Measurements from ENCODE around the gene LAD1.

Gene LAD1

DNA sequence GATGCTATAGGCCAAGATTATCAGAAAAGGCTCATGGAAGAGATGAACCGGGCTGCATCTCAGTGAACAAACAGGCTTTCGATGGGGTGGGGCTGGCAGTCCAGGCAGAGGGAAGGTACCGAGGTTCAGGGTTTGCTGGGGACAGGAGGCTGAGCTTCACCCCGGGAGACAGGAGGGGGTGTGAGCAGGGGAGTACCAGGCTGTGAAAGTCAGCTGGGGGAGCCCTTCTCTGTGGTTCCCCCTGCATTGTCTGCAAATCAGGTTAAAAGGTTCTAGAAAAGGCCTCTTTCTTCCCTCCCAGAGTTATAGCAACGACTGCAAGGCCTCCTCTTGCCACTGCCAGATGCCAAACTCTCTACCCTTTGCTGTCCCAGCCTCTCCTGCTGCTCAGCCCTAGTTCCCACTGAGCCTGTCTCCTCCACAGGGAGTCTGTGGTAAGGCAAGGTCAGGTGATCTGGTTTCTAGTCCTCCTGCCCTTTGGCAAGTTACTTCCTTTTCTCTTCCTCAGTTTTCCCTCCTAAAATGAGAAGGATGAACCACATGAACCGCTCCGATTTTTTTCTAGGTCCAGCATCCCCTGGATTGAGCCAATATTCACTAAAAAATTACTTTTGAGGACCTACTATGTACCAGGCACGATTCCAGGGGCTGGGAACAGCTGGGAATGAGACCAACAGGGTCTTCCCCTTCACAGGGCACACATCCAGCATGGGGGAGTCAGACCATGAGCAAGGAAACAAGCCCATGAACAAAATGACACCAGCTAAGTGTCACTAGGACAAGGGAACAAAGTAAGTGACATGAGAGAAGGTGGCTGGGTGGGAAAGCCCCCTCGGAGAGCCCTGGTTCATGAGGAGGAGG lies 7.2 kb downstream of the LAD1 start:
- peak; percentile 17 for DNase-seq (ENCODE audit: low read depth, low spot score)

DNA sequence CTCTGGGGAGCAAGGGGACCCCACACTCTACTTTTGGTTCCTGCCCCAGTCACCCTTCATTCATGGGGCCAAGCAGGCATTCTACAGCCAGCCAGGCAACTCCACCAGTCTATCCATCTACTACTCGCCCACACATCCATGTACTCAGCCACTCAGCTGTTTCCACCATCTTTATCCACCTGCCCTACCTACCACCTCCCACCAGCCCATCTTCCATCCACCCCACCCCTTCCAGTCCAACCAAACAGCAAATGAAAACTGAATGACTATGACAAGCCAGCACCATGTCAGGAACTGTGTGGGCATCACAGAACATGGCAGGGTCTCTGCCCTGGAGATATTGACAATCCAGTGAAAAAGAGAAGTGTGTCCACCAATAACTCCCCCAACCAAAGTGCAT lies 7.9 kb downstream of the LAD1 start:
- no peak for DNase-seq (ENCODE audit: low read depth, low spot score)

DNA sequence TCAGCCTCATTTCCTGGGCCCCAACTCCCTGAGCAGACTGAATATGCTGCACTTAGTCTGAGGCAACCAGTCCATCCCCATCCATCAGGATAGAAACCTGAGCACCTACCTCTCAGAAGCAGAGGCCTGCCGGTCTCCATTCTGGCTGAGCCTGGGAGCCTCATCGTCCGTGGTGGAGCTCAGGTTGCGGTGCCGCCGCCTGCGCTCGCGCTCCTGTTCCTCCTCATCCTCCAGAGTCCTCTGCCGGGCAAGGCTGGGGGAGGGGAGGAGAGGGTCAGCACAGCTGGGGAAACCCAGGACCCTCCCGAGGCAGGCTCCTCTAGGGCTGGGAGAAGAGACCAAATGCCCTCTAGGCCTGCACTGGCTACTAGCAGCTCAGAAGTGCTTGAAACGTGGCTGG lies 10.1 kb downstream of the LAD1 start:
- no peak for DNase-seq (ENCODE audit: low read depth, low spot score)

DNA sequence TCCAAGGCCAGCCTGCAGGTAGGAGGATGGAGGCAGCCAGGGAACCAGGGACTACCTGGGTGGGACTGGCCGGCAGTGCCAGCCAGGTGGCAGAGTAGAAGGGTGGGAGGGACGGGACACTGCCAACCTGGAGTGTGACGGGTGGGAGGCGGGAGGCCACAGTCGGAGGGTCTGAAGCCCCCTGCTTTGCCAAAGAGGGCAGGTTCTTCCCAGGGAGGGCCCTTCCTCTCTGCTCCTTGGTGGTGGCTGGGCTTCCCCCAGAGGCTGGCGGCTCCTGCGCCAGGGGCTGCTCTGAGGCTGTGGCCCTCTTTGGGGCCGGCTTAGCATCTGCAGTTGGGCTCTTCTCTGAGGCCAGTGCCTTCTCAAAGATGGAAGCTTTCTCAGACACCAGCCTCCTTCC lies 12.9 kb downstream of the LAD1 start:
- DNase-seq (ENCODE audit: low read depth, low spot score), result no peak

DNA sequence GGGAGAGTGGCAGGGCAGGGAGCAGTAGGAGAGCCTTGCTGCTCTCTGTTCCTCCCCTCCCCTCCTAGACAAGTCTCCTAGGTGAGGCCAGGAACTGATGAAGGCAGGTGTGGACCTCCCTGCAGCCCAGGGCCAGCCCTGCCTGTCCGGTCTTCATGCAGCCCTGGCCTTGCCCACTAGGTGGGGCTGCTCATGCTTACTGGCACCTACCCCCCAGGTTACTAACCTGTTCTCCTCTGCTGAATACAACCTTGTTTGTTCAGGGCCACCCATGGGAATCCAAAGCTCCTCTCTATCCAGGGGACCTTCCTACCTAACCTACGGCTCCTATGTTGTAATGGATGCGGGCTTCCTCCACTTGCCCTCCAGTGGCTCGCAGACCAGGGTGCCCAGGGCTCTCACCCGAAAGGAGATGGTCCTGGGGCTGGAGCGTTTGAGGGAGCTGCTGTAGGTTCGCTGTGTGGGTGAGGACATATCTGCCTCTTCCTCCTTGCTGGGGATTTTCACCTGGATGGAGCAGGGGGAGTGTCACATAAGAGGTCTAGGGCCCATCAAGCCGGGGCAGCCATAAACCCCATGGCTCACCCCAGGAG lies 13.7 kb downstream of the LAD1 start:
- DNase-seq (ENCODE audit: low read depth, low spot score), result no peak

DNA sequence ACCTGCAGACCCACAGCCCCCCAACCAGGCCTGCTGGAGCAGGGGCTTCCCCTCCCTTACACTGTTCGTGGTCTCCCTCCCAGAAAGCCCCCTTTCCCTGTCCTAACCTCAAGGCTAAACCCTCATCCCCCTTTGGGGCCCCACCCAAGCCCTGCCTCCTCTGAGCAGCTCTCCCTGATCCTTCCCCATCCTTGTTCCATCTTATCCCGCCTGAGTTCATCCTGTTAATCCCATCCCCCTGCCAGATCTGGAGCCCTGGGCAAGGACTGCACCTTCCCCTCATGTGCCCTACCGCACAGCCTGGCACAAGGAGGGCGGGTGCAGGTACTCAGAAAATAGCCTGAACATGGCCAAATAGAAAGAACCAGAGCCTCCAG lies 14.7 kb downstream of the LAD1 start:
- no peak for DNase-seq (ENCODE audit: low read depth, low spot score)

DNA sequence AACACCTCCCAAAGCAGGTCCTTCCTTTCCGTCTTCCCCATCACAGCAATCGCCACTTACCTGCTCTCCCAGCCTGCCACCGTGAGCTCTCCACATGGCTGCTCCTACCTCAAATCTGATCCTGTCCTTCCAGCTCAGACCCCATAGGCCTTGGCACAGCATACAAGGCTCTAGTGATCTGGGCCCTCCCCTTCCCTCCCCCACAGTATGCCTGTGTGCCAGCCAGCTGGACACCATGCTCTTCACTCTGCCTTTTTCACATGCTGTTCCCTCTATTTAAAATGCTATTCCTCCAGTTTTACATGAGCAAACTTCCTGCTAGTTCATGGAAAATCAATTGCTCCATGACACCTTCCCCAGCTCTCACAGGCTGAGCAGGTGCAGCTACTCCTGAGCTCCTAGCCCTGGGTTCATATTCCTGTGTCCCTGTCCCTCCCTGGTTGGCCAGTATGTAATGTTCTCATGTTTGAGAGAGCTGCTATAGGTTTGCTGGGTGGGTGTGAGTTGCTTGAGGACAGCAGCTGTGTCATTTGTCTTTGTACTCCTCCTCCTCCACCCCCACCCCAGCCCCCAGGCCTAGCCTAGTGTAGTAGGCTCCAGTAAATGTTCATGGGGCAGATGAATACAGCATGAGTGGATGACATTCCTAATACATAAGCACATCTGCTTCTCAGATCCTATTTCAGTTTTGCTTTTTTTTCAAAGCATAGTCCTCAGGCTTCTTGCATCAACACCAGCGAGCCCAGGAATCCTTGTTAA lies 15.3 kb downstream of the LAD1 start:
- DNase-seq (ENCODE audit: low read depth, low spot score), result peak; percentile 43

DNA sequence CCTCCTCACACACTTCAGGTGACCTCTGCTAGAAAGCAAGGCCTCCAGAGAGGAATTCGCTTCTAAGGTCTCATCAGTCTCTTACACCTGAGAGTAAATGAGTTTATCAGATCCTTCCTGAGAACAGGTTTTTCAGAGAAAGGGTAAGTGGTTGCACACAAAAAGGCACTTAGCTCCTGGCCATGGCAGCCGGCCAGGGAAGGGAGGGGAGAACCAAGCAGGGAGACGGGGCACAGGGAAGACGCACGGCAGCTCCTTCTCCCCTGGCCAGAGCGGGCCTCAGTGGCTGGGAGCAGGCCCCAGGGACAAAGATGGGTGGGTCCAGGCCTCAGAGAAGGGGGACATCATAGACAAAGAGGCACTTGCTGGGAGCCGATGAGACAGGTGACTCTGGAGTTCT lies 18.0 kb downstream of the LAD1 start:
- no peak for DNase-seq (ENCODE audit: low read depth, low spot score)

DNA sequence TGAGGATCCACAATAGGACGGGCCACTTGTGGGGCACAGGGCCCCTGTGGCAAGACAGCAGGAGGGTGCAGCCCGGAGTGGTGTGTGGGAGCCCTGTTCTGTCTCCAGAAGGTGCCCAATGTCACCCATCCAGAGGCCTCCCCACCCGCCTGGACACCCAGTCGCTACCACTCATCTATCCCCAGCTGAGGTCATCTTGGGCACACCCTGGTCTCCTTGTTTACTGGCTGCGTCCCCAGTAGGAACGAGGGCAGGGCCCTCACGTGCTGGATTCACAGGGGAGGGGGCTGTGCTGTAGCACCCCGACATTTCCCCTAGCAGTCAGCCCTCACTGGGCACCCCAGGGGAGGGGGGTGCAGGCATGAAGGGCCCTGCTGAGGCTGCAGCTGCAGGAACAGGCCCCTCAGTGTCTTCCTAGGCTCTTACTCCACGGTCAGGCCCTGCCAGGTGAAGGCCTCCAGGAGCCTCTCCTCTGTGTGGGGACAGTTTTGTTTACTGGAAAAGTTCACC lies 19.3 kb downstream of the LAD1 start:
- DNase-seq (ENCODE audit: low read depth, low spot score), result no peak

DNA sequence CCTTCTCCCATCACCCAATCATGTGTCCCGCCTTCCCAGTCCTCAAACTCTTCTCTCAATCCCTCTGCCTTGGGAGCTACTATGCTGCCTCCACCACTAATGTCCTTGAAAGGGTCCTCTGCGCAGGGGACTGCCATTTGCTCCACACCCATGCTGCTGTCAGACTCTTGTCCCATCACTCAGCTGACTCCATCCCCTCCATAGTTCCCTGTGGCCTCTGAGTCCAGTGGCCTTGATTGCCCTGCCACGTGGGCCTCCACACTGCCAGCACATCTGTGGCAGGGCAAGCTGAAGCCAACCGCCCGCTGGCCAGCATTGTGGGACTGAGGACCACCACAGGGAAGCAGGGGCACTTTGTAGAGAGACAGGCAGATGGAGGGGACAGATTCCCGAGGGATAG lies 20.3 kb downstream of the LAD1 start:
- DNase-seq (ENCODE audit: low read depth, low spot score), result no peak

DNA sequence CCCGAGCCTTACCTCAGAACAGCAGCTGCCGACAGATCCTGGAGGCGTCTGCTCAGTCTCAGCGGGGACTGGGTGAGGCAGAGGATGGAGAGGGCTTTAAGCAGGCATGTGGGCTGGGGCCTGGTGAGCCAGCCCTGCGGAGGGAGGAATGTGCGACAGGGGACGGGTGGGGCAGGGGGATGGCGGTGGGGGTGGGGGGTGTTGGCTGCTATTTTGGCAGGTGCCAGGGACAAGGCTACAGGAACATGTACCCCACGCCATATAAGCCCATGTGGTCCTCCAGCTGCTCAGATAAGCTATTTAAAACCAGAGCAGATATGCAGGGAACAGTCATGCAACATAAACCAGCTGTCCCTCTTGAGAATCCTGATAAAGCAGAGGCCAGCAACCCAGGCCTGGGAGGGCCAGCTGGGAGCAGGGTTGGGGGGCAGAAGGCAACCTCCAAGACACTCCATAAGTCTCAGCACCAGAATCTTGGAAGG lies 21.5 kb downstream of the LAD1 start, which contains the start of gene TNNT2:
Gene TNNT2, minus strand, starts transcription at position 70 of the 482 bp plus-strand sequence. CDS start 4,426 bp downstream, outside the sequence.
- no peak for DNase-seq (ENCODE audit: low read depth, low spot score)

DNA sequence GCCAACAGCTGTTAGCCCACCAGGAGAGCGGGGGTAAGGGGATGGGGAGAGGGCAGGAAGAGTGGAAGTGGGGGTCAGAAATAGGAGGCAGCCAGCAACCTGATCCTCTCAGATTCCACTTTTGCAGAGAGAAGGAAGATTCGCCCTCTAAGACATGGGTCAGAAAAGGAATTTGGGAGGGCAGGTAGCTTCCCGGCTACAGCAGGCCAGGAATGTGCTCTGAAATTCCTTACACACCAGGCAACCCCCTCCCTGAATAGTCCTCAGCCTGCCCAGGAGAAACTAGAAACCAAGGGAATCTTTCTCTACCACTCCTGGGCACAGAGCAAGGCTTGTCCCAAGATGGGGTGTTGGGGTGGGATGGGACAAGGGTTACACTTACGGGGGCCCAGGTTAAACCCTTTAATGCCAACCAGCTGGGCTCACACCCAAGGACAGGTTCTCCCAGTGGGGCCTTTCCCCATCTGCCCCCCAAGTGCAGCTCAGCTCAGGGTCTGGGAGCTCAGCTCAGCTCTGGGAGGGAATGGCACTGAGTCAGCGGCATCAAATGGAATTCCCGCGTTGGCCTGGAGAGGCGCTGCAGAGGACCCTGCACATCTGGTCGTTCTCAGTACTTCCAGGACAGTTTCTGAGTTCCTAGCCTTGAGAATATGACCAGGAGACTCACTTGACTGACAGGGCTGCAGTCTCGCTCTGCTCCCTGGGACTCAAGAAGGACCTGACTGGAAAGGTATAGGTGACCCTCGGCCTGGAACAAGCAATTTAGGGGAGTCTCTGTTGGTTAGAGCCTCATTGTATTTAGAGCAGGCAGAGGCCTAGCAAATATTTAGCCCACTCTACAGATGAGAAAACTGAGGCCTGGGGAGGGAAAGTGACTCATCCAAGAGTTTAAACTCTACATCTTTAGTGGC lies 22.4 kb downstream of the LAD1 start:
- DNase-seq (ENCODE audit: low read depth, low spot score), result peak; percentile 21

DNA sequence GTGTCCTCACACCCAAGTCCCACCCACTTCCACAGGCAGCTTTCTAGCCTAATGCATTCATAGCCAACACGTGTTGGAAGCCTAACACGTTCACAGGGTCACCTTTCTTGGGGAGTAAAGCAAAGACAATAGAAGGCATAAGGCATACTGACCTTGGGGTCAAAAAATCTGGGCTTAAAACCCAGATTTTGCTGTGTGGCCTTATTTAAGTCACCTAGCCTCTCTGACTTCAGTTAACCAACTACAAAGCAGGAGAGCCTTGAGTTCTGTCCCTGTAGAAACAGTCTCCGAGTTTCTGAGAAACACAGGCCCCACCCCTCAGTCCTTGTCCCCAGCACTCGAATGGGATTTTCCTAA lies 23.0 kb downstream of the LAD1 start:
- DNase-seq (ENCODE audit: low read depth, low spot score), result no peak

DNA sequence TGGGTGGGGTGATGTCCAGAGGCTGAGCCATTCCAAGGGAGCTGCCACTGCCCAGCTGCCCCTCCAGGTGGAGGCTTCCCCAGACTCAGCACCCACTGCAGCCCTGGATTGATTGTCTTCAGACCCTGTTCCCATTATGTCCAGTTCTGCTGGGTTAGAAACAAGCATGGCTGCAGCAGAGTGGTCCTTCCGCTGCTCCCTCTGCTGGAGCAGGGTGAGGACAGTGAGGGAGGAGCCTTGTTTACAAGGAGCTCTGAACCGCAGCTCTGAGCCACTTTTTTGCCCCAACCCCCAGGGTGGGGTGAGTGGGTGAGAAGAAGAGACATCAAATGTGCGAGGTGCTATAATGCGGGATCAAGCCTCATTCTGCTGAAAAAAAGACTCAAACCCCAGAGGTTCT lies 24.0 kb downstream of the LAD1 start:
- DNase-seq (ENCODE audit: low read depth, low spot score), result no peak

DNA sequence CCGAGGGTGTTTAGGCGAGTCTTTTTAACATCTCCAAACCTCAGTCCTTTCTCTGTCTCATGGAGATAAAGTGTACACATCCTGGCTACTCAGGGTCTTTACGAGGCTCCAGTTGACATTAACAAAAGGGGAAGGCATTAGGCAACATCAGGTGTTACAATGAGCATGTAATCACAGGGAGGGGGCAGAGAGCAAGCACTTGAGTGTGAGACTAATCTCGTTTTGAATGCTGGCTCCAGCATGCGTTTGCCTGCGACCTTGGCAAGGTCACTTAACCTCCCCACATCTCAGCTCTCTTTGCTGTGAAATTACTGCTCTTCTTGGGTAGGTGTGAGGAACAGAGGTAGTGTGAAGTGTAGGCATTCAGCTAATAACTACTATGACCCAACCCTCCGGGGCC lies 24.8 kb downstream of the LAD1 start:
- DNase-seq (ENCODE audit: low read depth, low spot score), result no peak

DNA sequence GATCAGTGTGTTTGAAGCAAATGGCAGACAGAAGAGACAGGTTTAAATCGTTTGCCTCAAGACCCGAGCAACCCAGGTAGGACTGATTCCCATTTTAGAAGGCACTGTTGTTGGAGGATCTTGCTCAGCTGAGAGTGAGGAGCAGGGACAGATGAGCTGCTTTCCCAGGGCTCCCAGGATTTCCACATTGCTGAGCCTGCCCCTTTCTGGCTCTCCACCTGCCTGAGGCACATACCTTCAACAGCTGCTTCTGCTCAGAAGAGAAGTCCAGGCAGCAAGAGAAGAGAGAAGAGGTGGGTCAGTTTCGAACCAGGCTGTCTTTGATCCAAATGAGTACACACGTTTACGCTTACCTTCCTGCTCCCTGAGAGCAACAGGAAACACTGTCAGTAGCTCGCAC lies 27.3 kb downstream of the LAD1 start:
- DNase-seq (ENCODE audit: low read depth, low spot score), result no peak

DNA sequence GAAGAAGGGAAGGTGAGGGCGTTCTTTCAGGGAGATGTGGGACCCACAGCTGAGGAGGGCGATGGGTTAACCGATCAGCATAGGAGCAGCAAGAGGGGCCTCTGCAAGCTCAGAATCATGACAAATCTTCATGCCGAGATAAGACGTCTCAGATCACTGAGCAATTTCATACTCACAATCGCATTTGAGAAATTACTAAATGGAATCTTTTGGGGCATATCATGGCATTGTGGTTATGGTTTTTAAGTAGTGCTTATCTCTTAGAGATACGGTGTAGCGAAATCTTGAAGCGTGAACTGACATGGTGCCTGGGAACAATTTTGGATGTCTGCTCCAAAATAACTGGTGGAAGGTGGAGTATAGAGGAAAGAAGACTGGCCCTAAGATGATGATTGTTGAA lies 27.8 kb downstream of the LAD1 start:
- DNase-seq (ENCODE audit: low read depth, low spot score), result no peak

DNA sequence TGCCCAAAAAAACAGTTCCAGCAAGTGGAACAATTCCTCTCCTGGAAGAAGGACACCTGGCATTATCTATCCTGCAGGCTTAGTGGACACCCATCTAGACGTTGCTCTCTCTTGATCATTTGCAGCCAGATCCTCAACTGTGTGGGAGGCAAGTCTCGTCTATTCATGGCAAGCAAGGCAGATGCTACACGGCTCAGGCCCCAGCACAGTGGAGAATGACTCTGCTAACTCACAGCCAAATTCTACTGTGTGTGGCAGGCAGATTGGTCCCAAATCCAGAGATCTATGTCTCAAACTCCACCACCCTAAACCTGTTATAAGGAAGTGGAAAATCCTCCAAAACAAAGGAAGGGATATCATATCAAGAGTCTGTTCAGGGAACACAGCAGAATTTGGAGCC lies 28.6 kb downstream of the LAD1 start:
- no peak for DNase-seq (ENCODE audit: low read depth, low spot score)

DNA sequence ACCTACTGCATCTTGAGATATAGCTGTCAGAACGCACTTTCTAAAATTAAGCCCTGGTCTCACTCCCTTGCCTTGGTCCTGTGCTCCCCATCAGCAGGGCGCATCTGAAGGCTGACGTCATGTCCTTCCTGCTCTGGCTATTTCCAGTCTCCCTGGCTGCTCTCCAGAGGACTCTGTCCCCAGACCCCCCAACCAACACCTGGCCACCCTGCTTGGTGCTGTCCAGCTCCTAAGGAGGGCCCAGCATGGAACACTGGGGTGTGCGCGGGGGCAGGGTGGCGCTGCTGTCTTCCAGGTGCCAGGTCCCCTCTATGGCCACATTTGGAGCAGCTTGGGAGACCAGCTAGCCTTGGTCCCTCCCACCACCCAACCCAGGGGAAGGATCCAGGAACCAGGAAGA lies 29.9 kb downstream of the LAD1 start:
- no peak for DNase-seq (ENCODE audit: low read depth, low spot score)

DNA sequence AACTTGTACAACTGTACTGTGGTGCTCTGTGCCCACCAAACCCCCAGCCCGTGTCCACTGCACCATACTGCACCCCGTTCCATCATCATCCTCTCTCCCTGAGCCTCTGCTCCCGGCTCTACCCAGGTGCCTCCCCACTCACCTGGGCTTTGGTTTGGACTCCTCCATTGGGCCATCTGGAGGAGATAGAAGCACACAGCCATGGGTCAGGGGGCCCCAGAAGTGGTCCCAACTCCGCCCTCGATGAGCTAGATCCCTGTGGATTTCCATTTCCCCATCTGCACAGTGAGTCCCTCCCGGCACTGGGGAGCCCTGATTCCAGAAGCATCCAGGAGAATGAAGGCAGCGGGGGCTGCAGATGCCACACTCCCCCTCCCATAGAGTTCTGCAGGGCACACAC lies 32.4 kb downstream of the LAD1 start:
- no peak for DNase-seq (ENCODE audit: low read depth, low spot score)

DNA sequence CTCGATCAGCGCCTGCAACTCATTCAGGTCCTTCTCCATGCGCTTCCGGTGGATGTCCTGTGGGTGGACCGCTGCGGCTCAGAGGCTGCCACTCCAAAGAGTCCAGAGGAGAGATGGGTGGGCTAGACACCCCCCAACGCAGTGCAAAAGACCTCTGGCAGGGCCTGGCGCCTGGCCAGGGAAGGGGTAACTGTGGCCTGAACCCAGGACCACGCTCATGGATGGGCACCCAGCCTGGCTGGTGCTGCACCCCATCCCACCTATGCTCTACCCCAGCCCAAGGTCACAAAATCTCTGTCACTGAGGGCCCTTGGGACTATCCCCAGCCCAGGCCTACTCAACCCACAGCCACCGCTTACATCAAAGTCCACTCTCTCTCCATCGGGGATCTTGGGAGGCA lies 33.9 kb downstream of the LAD1 start:
- DNase-seq (ENCODE audit: low read depth, low spot score), result no peak

DNA sequence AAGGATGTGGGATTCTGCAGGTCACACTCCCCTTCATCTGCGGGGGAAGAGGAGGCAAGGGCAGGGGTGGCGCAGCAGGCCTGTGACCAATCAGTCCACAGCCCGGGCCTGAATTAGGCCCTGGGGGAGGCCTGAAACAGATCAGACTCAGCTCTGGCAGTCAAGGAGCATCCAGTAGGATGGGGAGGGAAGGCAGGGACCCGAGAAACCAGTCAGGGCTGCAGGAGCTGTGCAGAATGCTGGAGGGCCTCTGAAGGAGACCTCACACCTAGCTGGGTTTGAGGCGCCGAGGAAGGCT lies 34.4 kb downstream of the LAD1 start:
- no peak for DNase-seq (ENCODE audit: low read depth, low spot score)
